ENCODE measurements around the gene RFPL2. TPM values are rescaled to one million over a fixed set of nuclear protein-coding genes. Genes with fewer than 3 reads are reported as not detected.

The RFPL2 gene
- total and polyA plus RNA-seq, 2 of the 13 experiments (the other 11 are each of a cell fraction or from before 2014, with no cell fraction given), result not detected

DNA sequence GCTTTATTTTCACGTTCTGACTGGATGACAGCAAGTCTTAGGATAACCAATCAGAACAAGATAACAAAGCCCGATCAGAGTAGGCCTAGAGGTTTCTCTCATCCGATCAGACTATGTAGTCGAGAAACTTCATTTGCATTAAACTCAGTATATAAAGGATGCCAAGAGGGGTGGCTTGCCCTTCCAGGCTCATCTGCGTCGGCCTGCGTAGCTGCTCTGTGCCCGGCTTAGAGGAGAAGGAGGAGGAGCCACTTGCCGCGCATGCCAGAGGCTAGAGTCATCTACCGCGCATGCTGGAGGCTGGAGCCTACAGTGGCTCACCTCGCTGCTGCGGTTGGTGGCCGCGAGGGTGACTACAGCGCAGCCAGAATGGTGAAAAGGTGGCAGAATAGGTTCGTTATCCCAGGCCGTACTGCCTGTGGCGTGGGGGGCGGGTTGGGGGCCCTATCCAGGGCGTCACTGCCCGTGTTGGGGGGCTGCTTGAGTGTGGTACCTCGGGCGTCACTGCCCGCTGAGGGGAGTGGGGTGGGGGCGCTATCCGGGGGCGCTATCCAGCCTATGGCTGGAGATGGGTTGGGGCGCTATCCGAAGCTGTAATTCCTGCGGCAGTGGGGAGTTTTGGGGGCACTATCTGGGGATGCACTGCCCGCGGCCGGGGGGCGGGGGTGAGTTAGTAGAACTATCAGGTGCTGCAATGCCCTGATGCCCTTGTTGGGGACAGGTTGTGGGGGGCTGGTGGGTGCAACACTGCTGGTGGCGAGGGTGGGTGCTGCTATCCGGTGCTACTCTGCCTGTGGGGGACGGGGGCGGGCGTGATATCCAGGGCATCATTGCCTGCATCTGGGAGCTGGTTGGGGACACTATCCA lies at the start of gene RFPL2 (continued):
- TF ChIP-seq, protein P1, sequence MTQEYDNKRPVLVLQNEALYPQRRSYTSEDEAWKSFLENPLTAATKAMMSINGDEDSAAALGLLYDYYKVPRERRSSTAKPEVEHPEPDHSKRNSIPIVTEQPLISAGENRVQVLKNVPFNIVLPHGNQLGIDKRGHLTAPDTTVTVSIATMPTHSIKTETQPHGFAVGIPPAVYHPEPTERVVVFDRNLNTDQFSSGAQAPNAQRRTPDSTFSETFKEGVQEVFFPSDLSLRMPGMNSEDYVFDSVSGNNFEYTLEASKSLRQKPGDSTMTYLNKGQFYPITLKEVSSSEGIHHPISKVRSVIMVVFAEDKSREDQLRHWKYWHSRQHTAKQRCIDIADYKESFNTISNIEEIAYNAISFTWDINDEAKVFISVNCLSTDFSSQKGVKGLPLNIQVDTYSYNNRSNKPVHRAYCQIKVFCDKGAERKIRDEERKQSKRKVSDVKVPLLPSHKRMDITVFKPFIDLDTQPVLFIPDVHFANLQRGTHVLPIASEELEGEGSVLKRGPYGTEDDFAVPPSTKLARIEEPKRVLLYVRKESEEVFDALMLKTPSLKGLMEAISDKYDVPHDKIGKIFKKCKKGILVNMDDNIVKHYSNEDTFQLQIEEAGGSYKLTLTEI (CRISPR knock-in tag; conservative IDR thresholded peaks at IDR 0.05), result no peak
- no peak for TF ChIP-seq KAT2B (IDR thresholded peaks at IDR 0.05; ENCODE audit: borderline replicate concordance, low read depth, low read length)
- TF ChIP-seq, protein P2, sequence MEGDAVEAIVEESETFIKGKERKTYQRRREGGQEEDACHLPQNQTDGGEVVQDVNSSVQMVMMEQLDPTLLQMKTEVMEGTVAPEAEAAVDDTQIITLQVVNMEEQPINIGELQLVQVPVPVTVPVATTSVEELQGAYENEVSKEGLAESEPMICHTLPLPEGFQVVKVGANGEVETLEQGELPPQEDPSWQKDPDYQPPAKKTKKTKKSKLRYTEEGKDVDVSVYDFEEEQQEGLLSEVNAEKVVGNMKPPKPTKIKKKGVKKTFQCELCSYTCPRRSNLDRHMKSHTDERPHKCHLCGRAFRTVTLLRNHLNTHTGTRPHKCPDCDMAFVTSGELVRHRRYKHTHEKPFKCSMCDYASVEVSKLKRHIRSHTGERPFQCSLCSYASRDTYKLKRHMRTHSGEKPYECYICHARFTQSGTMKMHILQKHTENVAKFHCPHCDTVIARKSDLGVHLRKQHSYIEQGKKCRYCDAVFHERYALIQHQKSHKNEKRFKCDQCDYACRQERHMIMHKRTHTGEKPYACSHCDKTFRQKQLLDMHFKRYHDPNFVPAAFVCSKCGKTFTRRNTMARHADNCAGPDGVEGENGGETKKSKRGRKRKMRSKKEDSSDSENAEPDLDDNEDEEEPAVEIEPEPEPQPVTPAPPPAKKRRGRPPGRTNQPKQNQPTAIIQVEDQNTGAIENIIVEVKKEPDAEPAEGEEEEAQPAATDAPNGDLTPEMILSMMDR (CRISPR knock-in tag; IDR thresholded peaks at IDR 0.05), result peak; percentile 29
- TF ChIP-seq, protein P3, sequence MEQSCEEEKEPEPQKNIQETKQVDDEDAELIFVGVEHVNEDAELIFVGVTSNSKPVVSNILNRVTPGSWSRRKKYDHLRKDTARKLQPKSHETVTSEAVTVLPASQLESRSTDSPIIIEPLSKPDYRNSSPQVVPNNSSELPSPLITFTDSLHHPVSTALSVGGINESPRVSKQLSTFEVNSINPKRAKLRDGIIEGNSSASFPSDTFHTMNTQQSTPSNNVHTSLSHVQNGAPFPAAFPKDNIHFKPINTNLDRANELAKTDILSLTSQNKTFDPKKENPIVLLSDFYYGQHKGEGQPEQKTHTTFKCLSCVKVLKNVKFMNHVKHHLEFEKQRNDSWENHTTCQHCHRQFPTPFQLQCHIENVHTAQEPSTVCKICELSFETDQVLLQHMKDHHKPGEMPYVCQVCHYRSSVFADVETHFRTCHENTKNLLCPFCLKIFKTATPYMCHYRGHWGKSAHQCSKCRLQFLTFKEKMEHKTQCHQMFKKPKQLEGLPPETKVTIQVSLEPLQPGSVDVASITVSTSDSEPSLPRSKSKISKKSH (CRISPR knock-in tag; IDR thresholded peaks at IDR 0.05; ENCODE audit: borderline replicate concordance), result no peak
- peak; percentile 43; the same call in 1 of the 2 replicates for TF ChIP-seq SAP130 (CRISPR knock-in tag; IDR thresholded peaks at IDR 0.05; ENCODE audit: low read depth)
- 0 out of 2 replicates have a peak, but pooled peaks have one; percentile 27 for TF ChIP-seq RNF2 (conservative IDR thresholded peaks at IDR 0.05; ENCODE audit: low read depth)
- TF ChIP-seq ZFP36L1 (CRISPR knock-in tag; IDR thresholded peaks at IDR 0.05), result no peak
- TF ChIP-seq, protein P4, sequence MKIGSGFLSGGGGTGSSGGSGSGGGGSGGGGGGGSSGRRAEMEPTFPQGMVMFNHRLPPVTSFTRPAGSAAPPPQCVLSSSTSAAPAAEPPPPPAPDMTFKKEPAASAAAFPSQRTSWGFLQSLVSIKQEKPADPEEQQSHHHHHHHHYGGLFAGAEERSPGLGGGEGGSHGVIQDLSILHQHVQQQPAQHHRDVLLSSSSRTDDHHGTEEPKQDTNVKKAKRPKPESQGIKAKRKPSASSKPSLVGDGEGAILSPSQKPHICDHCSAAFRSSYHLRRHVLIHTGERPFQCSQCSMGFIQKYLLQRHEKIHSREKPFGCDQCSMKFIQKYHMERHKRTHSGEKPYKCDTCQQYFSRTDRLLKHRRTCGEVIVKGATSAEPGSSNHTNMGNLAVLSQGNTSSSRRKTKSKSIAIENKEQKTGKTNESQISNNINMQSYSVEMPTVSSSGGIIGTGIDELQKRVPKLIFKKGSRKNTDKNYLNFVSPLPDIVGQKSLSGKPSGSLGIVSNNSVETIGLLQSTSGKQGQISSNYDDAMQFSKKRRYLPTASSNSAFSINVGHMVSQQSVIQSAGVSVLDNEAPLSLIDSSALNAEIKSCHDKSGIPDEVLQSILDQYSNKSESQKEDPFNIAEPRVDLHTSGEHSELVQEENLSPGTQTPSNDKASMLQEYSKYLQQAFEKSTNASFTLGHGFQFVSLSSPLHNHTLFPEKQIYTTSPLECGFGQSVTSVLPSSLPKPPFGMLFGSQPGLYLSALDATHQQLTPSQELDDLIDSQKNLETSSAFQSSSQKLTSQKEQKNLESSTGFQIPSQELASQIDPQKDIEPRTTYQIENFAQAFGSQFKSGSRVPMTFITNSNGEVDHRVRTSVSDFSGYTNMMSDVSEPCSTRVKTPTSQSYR (CRISPR knock-in tag; IDR thresholded peaks at IDR 0.05; ENCODE audit: borderline replicate concordance), result no peak
- TF ChIP-seq NFKBIZ (CRISPR knock-in tag; IDR thresholded peaks at IDR 0.05), result no peak
- TF ChIP-seq ZNF552 (CRISPR knock-in tag; IDR thresholded peaks at IDR 0.05; ENCODE audit: borderline replicate concordance), result no peak
- TF ChIP-seq ZFY (CRISPR knock-in tag; IDR thresholded peaks at IDR 0.05), result peak; percentile 42
- TF ChIP-seq, protein P5, sequence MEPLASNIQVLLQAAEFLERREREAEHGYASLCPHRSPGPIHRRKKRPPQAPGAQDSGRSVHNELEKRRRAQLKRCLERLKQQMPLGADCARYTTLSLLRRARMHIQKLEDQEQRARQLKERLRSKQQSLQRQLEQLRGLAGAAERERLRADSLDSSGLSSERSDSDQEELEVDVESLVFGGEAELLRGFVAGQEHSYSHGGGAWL (CRISPR knock-in tag; IDR thresholded peaks at IDR 0.05), result no peak
- TF ChIP-seq KLF15 (CRISPR knock-in tag; IDR thresholded peaks at IDR 0.05; ENCODE audit: borderline replicate concordance), result no peak
- no peak for TF ChIP-seq NFE2L1 (CRISPR knock-in tag; IDR thresholded peaks at IDR 0.05; ENCODE audit: borderline replicate concordance)
- no peak for TF ChIP-seq MAZ (IDR thresholded peaks at IDR 0.05; ENCODE audit: borderline replicate concordance, low read depth, low read length)
- no peak for TF ChIP-seq MAZ (CRISPR knock-in tag; IDR thresholded peaks at IDR 0.05; ENCODE audit: low read depth)
- TF ChIP-seq, protein P6, sequence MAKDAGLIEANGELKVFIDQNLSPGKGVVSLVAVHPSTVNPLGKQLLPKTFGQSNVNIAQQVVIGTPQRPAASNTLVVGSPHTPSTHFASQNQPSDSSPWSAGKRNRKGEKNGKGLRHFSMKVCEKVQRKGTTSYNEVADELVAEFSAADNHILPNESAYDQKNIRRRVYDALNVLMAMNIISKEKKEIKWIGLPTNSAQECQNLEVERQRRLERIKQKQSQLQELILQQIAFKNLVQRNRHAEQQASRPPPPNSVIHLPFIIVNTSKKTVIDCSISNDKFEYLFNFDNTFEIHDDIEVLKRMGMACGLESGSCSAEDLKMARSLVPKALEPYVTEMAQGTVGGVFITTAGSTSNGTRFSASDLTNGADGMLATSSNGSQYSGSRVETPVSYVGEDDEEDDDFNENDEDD (CRISPR knock-in tag; IDR thresholded peaks at IDR 0.05; ENCODE audit: borderline replicate concordance), result peak; percentile 69; the same call in 1 of the 2 replicates
- TF ChIP-seq ZNF556 (CRISPR knock-in tag; IDR thresholded peaks at IDR 0.05; ENCODE audit: borderline replicate concordance), result no peak

Data from HepG2 (cell line).